CD4-positive, alpha-beta T cell treated with Interferon gamma for 1 hour (primary cell): ENCODE data around the gene ICOSLG.
"Not testable (repeated sequence)": the region's sequence is repeated elsewhere in the genome, so short reads cannot be mapped to it uniquely, and the experiment has no call there.

Experiments
- DNase-seq: peaks from one replicate; pipeline ENCODE4 v3.0.0-alpha.2; 2020

Gene ICOSLG

GRCh38 chr21:44220674-44221073 lies 20.1 kb downstream of the ICOSLG start:
- DNase-seq = not testable (repeated sequence)

- DNase-seq = not testable (repeated sequence)
Measured at GRCh38 chr21:44218461-44218860, 22.3 kb downstream of the ICOSLG start.

GRCh38 chr21:44211978-44212377 lies 28.8 kb downstream of the ICOSLG start:
- not testable (repeated sequence) for DNase-seq

- not testable (repeated sequence) for DNase-seq
Measured at GRCh38 chr21:44211574-44211973, 29.2 kb downstream of the ICOSLG start.

GRCh38 chr21:44207860-44208646 lies 32.7 kb downstream of the ICOSLG start:
- DNase-seq = peak; percentile 10

GRCh38 chr21:44206698-44207676 lies 33.8 kb downstream of the ICOSLG start:
- not testable (repeated sequence) for DNase-seq

- not testable (repeated sequence) for DNase-seq
Measured at GRCh38 chr21:44206187-44206586, 34.6 kb downstream of the ICOSLG start.

- DNase-seq = not testable (repeated sequence)
Measured at GRCh38 chr21:44202590-44203299, 38.0 kb downstream of the ICOSLG start.

- DNase-seq = not testable (repeated sequence)
Measured at GRCh38 chr21:44199997-44200396, 40.7 kb downstream of the ICOSLG start.

- DNase-seq = no peak
Measured at GRCh38 chr21:44199448-44199847, 41.3 kb downstream of the ICOSLG start.

GRCh38 chr21:44197156-44197516 lies 43.6 kb downstream of the ICOSLG start:
- DNase-seq = not testable (repeated sequence)

GRCh38 chr21:44196212-44197155 lies 44.3 kb downstream of the ICOSLG start:
- DNase-seq = not testable (repeated sequence)

- not testable (repeated sequence) for DNase-seq
Measured at GRCh38 chr21:44194888-44195287, 45.9 kb downstream of the ICOSLG start.

- DNase-seq = not testable (repeated sequence)
Measured at GRCh38 chr21:44194451-44194850, 46.3 kb downstream of the ICOSLG start.

GRCh38 chr21:44193108-44193507 lies 47.6 kb downstream of the ICOSLG start:
- DNase-seq = not testable (repeated sequence)

- not testable (repeated sequence) for DNase-seq
Measured at GRCh38 chr21:44190349-44191271, 50.1 kb downstream of the ICOSLG start.

- not testable (repeated sequence) for DNase-seq
Measured at GRCh38 chr21:44184862-44185261, 55.9 kb downstream of the ICOSLG start.

GRCh38 chr21:44182202-44182601 lies 58.5 kb downstream of the ICOSLG start:
- DNase-seq = not testable (repeated sequence)

GRCh38 chr21:44181506-44181905 lies 59.2 kb downstream of the ICOSLG start:
- DNase-seq = not testable (repeated sequence)

- not testable (repeated sequence) for DNase-seq
Measured at GRCh38 chr21:44176127-44176526, 64.6 kb downstream of the ICOSLG start.
